GM06990 (cell line): ENCODE results near the gene ABCB10.
A peak's percentile ranks its signal among the peaks of the same experiment; 100 is the strongest.

Experiments
- DNase-seq: peaks from one replicate; pipeline ENCODE4 v3.0.0-alpha.2; 2011; ENCODE audit not compliant: insufficient read length; ENCODE audit errors: extremely low read depth
- H3K27me3 ChIP-seq: replicated peaks from 2 replicates; pipeline ENCODE4 v1.6.0; 2011; ENCODE audit warnings: low read length; ENCODE audit not compliant: control insufficient read depth, insufficient read depth
- H3K36me3 ChIP-seq: 2 replicates; pipeline ENCODE4 v1.5.1; 2011; ENCODE audit warnings: low read length; ENCODE audit not compliant: control insufficient read depth, insufficient read depth
- H3K4me3 ChIP-seq: replicated peaks from 2 replicates; pipeline ENCODE4 v1.5.1; 2011; ENCODE audit warnings: low read depth, mild to moderate bottlenecking, control low read depth, low read length
- TF ChIP-seq, protein P1 (sequence below): IDR thresholded peaks from 2 replicates; pipeline ENCODE4 v1.5.1; 2011; ENCODE audit warnings: low read length, control low read depth, mild to moderate bottlenecking, inconsistent platforms; ENCODE audit not compliant: insufficient read depth, poor library complexity, severe bottlenecking

Gene ABCB10

DNA sequence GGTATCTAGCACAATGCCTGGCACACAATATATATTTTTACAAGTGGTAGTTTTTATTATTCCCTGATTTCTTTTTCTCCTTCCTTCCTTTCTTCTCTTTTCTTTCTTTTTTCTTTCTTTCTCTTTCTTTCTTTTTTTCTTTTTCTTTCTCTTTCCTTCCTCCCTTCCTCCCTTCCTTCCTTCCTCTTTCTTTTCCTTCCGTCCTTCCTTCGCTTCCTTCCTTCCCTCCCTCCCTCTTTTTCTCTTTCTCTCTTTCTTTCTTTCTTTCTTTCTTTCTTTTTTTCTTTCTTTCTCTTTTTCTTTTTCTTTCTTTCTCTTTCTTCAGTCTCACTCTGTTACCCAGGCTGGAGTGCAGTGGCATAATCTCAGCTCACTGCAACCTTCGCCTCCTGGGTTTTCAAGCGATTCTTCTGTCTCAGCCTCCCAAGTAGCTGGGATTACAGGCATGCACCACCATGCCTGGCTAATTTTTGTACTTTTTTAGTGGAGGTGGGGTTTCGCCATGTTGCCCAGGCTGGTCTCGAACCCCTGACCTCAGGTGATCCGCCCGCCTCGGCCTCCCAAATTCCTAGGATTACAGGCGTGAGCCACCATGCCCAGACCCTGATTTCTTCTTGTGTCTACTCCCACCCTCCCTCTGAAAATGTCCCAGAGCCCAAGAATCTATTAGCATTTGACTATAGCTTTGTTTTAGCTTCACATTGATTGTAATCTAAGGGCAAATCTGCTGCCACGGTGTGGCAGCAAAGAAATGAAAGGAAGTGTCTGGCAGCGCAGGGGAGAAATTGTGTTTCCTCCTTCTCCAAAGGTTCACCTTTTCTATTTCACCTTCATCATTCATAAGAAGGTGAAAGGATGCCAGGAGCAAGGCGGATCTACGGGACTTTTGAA is 19.9 kb upstream of the ABCB10 start:
- no peak for DNase-seq
- TF ChIP-seq, protein P1, sequence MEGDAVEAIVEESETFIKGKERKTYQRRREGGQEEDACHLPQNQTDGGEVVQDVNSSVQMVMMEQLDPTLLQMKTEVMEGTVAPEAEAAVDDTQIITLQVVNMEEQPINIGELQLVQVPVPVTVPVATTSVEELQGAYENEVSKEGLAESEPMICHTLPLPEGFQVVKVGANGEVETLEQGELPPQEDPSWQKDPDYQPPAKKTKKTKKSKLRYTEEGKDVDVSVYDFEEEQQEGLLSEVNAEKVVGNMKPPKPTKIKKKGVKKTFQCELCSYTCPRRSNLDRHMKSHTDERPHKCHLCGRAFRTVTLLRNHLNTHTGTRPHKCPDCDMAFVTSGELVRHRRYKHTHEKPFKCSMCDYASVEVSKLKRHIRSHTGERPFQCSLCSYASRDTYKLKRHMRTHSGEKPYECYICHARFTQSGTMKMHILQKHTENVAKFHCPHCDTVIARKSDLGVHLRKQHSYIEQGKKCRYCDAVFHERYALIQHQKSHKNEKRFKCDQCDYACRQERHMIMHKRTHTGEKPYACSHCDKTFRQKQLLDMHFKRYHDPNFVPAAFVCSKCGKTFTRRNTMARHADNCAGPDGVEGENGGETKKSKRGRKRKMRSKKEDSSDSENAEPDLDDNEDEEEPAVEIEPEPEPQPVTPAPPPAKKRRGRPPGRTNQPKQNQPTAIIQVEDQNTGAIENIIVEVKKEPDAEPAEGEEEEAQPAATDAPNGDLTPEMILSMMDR = no peak
- Histone ChIP-seq H3K27me3 (no peaks in the 10 kb centered on the region), H3K4me3 (peak overlapping the region; percentile 17; the same call in 1 of the 2 replicates), H3K36me3 (no peaks in the 10 kb centered on the region)

DNA sequence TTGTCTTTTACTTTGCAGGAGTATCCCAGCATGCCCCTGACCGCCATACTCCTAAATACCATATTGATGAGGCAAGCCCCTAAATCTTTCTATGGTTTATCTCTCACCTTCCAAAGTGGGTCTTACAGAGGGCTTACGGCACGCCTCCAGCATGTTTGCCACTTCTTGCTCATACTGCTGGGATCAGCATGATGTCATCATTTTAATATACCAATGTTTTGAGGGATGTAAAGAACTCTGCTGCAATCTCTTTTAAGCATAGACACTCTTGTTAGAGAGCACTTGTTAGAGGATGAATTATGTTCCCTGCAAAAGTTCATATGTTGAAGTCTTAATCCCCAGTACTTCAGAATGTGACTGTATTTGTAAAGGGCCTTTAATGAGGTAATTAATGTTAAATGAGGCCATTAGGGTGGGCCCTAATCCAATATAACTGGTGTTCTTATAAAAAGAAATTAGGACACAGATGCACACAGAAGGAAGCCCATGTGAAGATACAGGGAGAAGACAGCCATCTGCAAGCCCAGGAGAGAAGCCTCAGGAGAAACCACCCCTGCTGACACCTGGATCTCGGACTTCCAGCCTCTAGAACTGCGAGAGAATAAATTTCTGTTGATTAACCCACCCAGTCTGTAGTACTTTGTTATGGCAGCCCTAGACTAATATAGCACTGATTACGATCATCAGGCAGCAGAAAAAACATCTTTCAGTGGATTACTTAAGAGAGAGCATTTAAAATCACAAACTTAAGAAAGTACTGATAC is 16.4 kb upstream of the ABCB10 start:
- DNase-seq = no peak
- TF ChIP-seq, protein P1 = no peak
- H3K36me3 ChIP-seq = no peaks in the 10 kb centered on the region
- no peaks in the 10 kb centered on the region for H3K27me3 ChIP-seq
- no peak overlapping the region for H3K4me3 ChIP-seq

DNA sequence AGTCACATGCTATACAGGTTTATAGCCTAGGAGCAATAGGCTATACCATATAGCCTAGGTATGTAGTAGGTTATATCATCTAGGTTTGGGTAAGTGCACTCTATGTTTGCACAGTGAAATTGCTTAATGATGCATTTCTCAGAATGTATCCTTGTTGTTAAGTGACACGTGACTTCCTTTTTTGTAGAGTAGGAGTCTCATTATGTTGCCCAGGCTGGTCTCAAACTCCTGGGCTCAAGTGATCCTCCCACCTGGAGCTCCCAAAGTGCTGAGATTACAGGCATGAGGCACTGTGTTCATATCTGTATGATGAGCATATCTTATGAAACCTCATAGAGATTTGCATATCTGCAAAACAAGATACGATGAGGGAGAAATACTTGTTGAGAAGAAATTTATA is 13.8 kb upstream of the ABCB10 start:
- no peaks in the 10 kb centered on the region for H3K36me3 ChIP-seq
- TF ChIP-seq, protein P1 = no peak
- no peak overlapping the region for H3K4me3 ChIP-seq
- DNase-seq = no peak
- H3K27me3 ChIP-seq = no peaks in the 10 kb centered on the region

DNA sequence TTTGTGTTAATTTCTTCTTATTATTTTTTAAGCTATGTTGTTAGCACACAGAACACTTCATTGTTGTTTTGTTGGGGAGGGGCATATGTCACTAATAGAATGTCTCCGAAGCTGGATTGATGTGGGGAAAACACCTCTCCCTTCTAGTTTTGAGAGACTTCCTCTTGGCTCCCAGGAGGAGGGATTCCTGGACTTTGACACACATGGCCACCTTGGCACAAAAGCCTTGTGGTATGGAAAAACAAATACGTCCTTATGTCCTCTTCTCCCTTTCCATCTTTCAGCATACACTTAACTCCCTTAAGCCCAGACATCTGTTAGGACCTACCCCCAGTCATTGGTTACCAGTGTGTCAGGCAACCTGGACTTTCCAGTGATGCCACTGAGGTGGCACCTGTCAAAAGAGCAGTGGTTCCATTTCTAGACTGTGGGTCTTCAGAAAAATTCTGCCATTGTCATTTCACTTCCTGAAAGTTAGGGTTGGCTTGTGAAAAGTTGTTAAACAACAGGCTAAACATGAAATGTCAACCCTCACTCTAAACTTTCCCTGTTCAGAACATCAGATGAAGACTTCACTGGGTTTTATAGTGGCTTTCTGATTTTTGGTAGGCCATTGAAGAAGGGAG is 12.5 kb upstream of the ABCB10 start:
- H3K36me3 ChIP-seq = no peaks in the 10 kb centered on the region
- H3K4me3 ChIP-seq = no peak overlapping the region
- DNase-seq = no peak
- TF ChIP-seq, protein P1 = no peak
- no peaks in the 10 kb centered on the region for H3K27me3 ChIP-seq

DNA sequence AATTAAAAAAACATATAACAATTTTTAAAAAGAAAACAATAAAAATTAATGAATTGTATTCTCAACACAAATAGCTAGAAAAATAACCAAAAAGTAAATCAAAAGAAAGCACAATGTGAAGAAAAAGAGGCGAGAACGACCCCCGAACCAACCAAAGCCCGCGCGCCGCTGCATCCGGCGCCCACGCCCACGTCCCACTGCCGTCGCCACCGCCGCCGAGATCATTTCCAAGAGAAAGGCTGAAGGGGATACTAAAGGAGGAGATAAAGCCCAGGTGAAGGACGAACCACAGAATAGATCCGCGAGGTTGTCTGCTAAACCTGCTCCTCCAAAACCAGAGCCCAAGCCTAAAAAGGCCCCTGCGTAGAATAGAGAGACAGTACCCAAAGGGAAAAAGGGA is 11.8 kb upstream of the ABCB10 start:
- TF ChIP-seq, protein P1 = no peak
- Histone ChIP-seq H3K36me3 (no peaks in the 10 kb centered on the region), H3K4me3 (no peak overlapping the region), H3K27me3 (no peaks in the 10 kb centered on the region)
- DNase-seq = no peak
